ENCODE results near the gene CEL.

DNA sequence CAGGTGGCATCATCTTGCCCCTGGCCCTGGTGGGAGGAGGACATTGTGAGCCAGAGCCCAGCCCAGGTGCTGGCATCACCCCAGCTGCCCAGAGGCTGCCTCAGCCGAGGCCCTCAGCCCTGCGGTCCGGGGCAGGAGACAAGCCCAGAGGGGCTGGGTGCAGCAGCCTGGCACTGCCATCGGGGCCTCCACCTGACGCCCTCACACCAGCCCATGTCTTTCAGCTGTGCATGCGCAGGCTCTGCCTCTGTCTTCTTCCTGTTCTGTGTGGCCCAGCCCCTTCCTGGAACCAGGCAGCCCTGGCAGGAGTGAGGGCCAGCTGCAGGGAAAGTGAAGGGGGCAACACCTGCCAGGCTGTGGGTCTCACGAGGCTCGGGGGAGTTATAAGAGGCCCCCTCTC lies 4.8 kb upstream of the CEL start:
- TF ChIP-seq CTCF (IDR thresholded peaks at IDR 0.05): no peak
- TF ChIP-seq POLR2A (IDR thresholded peaks at IDR 0.05): no peak
